NCI-H524 treated with DMSO at 0.1 percent for 48 hours (cell line): ENCODE measurements around the gene PLTP.
"Not testable (repeated sequence)": the region's sequence is repeated elsewhere in the genome, so short reads cannot be mapped to it uniquely, and the experiment has no call there.

Experiments
- DNase-seq: peaks from one replicate; lab custom pipeline; 2025; lab: John Stamatoyannopoulos, UW

Gene PLTP

GRCh38 chr20:45944151-45944964 lies 32.4 kb upstream of the PLTP start:
- DNase-seq = no peak

- no peak for DNase-seq
These were observed 31.7 kb upstream of the PLTP start for GRCh38 chr20:45943613-45944012.

- DNase-seq = no peak
These were observed 28.5 kb upstream of the PLTP start for GRCh38 chr20:45940469-45940868.

- DNase-seq = no peak
These were observed 28.1 kb upstream of the PLTP start for GRCh38 chr20:45940053-45940452.

- no peak for DNase-seq
These were observed 26.9 kb upstream of the PLTP start for GRCh38 chr20:45938727-45939438.

- DNase-seq = no peak
These were observed 25.8 kb upstream of the PLTP start for GRCh38 chr20:45937765-45938164.

- DNase-seq = no peak
These were observed 23.6 kb upstream of the PLTP start for GRCh38 chr20:45935416-45936046.

- DNase-seq = peak; percentile 82
These were observed 22.8 kb upstream of the PLTP start, which contains the start of gene PCIF1 for GRCh38 chr20:45934586-45935415. TSS of gene PCIF1 (plus strand) at chr20:45934683. CDS start at chr20:45939000, 4,317 bp downstream.

GRCh38 chr20:45934046-45934585 lies 22.2 kb upstream of the PLTP start:
- DNase-seq = no peak

GRCh38 chr20:45933266-45934045 lies 21.5 kb upstream of the PLTP start:
- peak; percentile 71 for DNase-seq

- DNase-seq = not testable (repeated sequence)
These were observed 19.7 kb upstream of the PLTP start for GRCh38 chr20:45931680-45932079.

- no peak for DNase-seq
These were observed 15.3 kb upstream of the PLTP start for GRCh38 chr20:45927071-45927878.

- no peak for DNase-seq
These were observed 14.7 kb upstream of the PLTP start for GRCh38 chr20:45926731-45927070.

GRCh38 chr20:45925821-45926506 lies 14.0 kb upstream of the PLTP start:
- DNase-seq = no peak

GRCh38 chr20:45924391-45925261 lies 12.7 kb upstream of the PLTP start:
- no peak for DNase-seq

- DNase-seq = no peak
These were observed 9.6 kb upstream of the PLTP start for GRCh38 chr20:45921337-45922189.
